Measurements from ENCODE around the gene DCLRE1B. TPM values are rescaled to one million over a fixed set of nuclear protein-coding genes. Genes with fewer than 3 reads are reported as not detected.

Gene DCLRE1B
- total RNA-seq, 1 donor from 2014 or later = 8.0 TPM

GRCh38 chr1:113857776-113858175, 47.4 kb upstream of the DCLRE1B start:
- Mint-ChIP-seq H3K27me3 (ENCODE audit: insufficient read depth, low read depth) (peaks cover 2% of the 10 kb centered on the region), H3K36me3 (no peaks in the 10 kb centered on the region), H3K4me3 (no peak overlapping the region), H3K27ac (no peak overlapping the region), H3K4me1 (no peaks in the 10 kb centered on the region), H3K9me3 (peaks cover 2% of the 10 kb centered on the region)
- no peaks in the 10 kb centered on the region for H4K20me1 ChIP-seq (ENCODE audit: low read depth)
- no peaks in the 10 kb centered on the region for H3K4me1 ChIP-seq
- H3K79me2 ChIP-seq (ENCODE audit: low read depth) = no peaks in the 10 kb centered on the region
- no peaks in the 10 kb centered on the region for H3K27me3 ChIP-seq
- TF ChIP-seq CTCF (IDR thresholded peaks at IDR 0.05) = no peak
- TF ChIP-seq EZH2phosphoT487 (IDR thresholded peaks at IDR 0.05) = no peak
- no peak for TF ChIP-seq EZH2 (IDR thresholded peaks at IDR 0.05)
- no peak for DNase-seq (ENCODE audit: low spot score)
- no peaks in the 10 kb centered on the region for H3F3A ChIP-seq (ENCODE audit: low read depth)
- H3K9ac ChIP-seq = no peak overlapping the region
- H3K4me2 ChIP-seq = no peak overlapping the region
- H2AFZ ChIP-seq (replicated peaks) = no peak overlapping the region
- H3K27ac ChIP-seq = no peak overlapping the region
- no peaks in the 10 kb centered on the region for H3K36me3 ChIP-seq
- H3K9me3 ChIP-seq (ENCODE audit: low read depth) = no peaks in the 10 kb centered on the region
- H3K4me3 ChIP-seq = no peak overlapping the region

- H4K20me1 ChIP-seq (ENCODE audit: low read depth) = no peaks in the 10 kb centered on the region
- no peak overlapping the region for H3K27ac Mint-ChIP-seq
- H3K4me3 ChIP-seq = no peak overlapping the region
- no peaks in the 10 kb centered on the region for H3K9me3 ChIP-seq (ENCODE audit: low read depth)
- no peak overlapping the region for H3K4me3 Mint-ChIP-seq
- H3K4me2 ChIP-seq = no peak overlapping the region
- peaks cover 2% of the 10 kb centered on the region for H3K9me3 Mint-ChIP-seq
- H2AFZ ChIP-seq (replicated peaks) = no peak overlapping the region
- no peaks in the 10 kb centered on the region for H3K36me3 Mint-ChIP-seq
- H3F3A ChIP-seq (ENCODE audit: low read depth) = no peaks in the 10 kb centered on the region
- no peaks in the 10 kb centered on the region for H3K27me3 ChIP-seq
- H3K79me2 ChIP-seq (ENCODE audit: low read depth) = no peaks in the 10 kb centered on the region
- H3K4me1 Mint-ChIP-seq = no peaks in the 10 kb centered on the region
- no peak for DNase-seq (ENCODE audit: low spot score)
- no peak overlapping the region for H3K27ac ChIP-seq
- TF ChIP-seq CTCF (IDR thresholded peaks at IDR 0.05) (no peak), EZH2phosphoT487 (IDR thresholded peaks at IDR 0.05) (no peak)
- H3K27me3 Mint-ChIP-seq (ENCODE audit: insufficient read depth, low read depth) = peaks cover 2% of the 10 kb centered on the region
- H3K4me1 ChIP-seq = no peaks in the 10 kb centered on the region
- no peak overlapping the region for H3K9ac ChIP-seq
- no peaks in the 10 kb centered on the region for H3K36me3 ChIP-seq
Observed at GRCh38 chr1:113858418-113858817, 46.7 kb upstream of the DCLRE1B start.

DNA sequence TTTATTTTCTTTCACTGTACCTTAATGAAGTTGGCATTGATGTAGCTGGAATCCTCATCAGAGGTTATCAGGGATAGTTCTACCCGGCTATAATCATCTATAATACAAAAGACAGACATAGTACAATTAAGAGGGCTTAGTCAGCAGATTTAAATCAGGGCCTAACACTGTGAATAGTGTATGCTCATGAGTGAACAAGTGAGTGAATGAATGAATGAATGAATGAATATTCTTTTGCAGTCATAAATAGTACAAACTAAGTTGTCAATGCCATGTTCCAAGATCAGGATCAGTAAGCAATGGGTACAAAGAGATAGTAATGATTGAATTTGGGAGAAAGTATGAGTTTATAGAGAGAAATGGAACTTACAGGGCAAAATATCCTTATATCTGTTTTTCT, 46.1 kb upstream of the DCLRE1B start:
- H3K27ac ChIP-seq = no peak overlapping the region
- no peaks in the 10 kb centered on the region for H3F3A ChIP-seq (ENCODE audit: low read depth)
- no peaks in the 10 kb centered on the region for H3K4me1 ChIP-seq
- H3K4me1 Mint-ChIP-seq = no peaks in the 10 kb centered on the region
- H3K4me3 Mint-ChIP-seq = no peak overlapping the region
- peaks cover 2% of the 10 kb centered on the region for H3K27me3 Mint-ChIP-seq (ENCODE audit: insufficient read depth, low read depth)
- peak overlapping the region; percentile 49 for H2AFZ ChIP-seq (replicated peaks)
- no peak for DNase-seq (ENCODE audit: low spot score)
- no peaks in the 10 kb centered on the region for H3K9me3 ChIP-seq (ENCODE audit: low read depth)
- H3K27me3 ChIP-seq = no peaks in the 10 kb centered on the region
- H3K9ac ChIP-seq = no peak overlapping the region
- no peak overlapping the region for H3K4me2 ChIP-seq
- no peaks in the 10 kb centered on the region for H3K36me3 ChIP-seq
- TF ChIP-seq EZH2phosphoT487 (IDR thresholded peaks at IDR 0.05) = no peak
- no peak for TF ChIP-seq EZH2 (IDR thresholded peaks at IDR 0.05)
- no peak for TF ChIP-seq CTCF (IDR thresholded peaks at IDR 0.05)
- no peak overlapping the region for H3K27ac Mint-ChIP-seq
- no peaks in the 10 kb centered on the region for H3K36me3 Mint-ChIP-seq
- H3K9me3 Mint-ChIP-seq = peaks cover 2% of the 10 kb centered on the region
- H4K20me1 ChIP-seq (ENCODE audit: low read depth) = no peaks in the 10 kb centered on the region
- no peak overlapping the region for H3K4me3 ChIP-seq
- no peaks in the 10 kb centered on the region for H3K79me2 ChIP-seq (ENCODE audit: low read depth)
